ENCODE results near the gene TAF11L14.

Gene TAF11L14

GRCh38 chr5:17679597-17680203, 45.4 kb downstream of the TAF11L14 start:
- DNase-seq (ENCODE audit: low read depth), result no peak

GRCh38 chr5:17680737-17681136, 46.5 kb downstream of the TAF11L14 start:
- DNase-seq (ENCODE audit: low read depth), result no peak

All from T follicular helper cell (primary cell).